Endothelial cell of umbilical vein (primary cell): ENCODE data around the gene HOXA4.

Experiments used
- CTCF ChIP-seq, 2 donors: IDR thresholded peaks; 1 replicate in 1 of 2; 2 replicates in 1 of 2; pipeline ENCODE4 v1.5.1; 2011; ENCODE audit warnings: low read length in 2 of 2, mild to moderate bottlenecking in 2 of 2, moderate library complexity in 2 of 2, control low read depth in 1 of 2, inconsistent platforms in 1 of 2, low read depth in 1 of 2; ENCODE audit not compliant: insufficient read depth in 1 of 2; ENCODE audit errors: extremely low read depth in 1 of 2
- EZH2 ChIP-seq: IDR thresholded peaks from 2 replicates; pipeline ENCODE4 v1.6.1; 2012; ENCODE audit warnings: borderline replicate concordance, low read depth, mild to moderate bottlenecking, moderate library complexity, low read length, inconsistent platforms; ENCODE audit not compliant: severe bottlenecking
- GATA2 ChIP-seq: IDR thresholded peaks from 2 replicates; pipeline ENCODE4 v1.7.0; 2011; ENCODE audit warnings: low read depth, mild to moderate bottlenecking, moderate library complexity, mixed read lengths, low read length; ENCODE audit not compliant: insufficient read length, insufficient read depth
- MYC ChIP-seq: IDR thresholded peaks from one replicate; pipeline ENCODE4 v1.6.1; 2011; ENCODE audit warnings: mild to moderate bottlenecking, low read depth, low read length
- POLR2A ChIP-seq: IDR thresholded peaks from 2 replicates; pipeline ENCODE4 v1.6.1; 2012; ENCODE audit warnings: low read depth, mild to moderate bottlenecking, control low read depth, low read length

GRCh38 chr7:27160145-27160545, 29.6 kb upstream of the HOXA4 start:
- TF ChIP-seq MYC (no peak), CTCF (IDR thresholded peaks at IDR 0.05; ENCODE audit: extremely low read depth in 1 of 2, insufficient read depth in 1 of 2, low read depth in 1 of 2, low read length in 2 of 2) (no peak), EZH2 (no peak), POLR2A (no peak), GATA2 (no peak)
